SJSA1 (cell line): ENCODE results near the gene STAT5B. TPM values are rescaled to one million over a fixed set of nuclear protein-coding genes. Genes with fewer than 3 reads are reported as not detected.
"Not testable (repeated sequence)": the region's sequence is repeated elsewhere in the genome, so short reads cannot be mapped to it uniquely, and the experiment has no call there.

Experiments
- DNase-seq, 2 experiments: peaks; one replicate each; pipeline ENCODE4 v3.0.0-alpha.2; 2015 to 2020; ENCODE audit warnings: low spot score in 2 of 2, low read depth in 1 of 2
- H3K27ac ChIP-seq: fragments of 250-450 bp; sonication (Bioruptor Pico); 2 replicates; pipeline ENCODE4 v1.5.1; 2020; ENCODE audit warnings: mild to moderate bottlenecking, moderate library complexity
- H3K27me3 ChIP-seq: fragments of 250-450 bp; sonication (Bioruptor Pico); replicated peaks from 2 replicates; pipeline ENCODE4 v1.5.1; 2020; ENCODE audit warnings: mild to moderate bottlenecking, moderate library complexity
- H3K36me3 ChIP-seq: fragments of 250-450 bp; sonication (Bioruptor Pico); 2 replicates; pipeline ENCODE4 v1.5.1; 2020; ENCODE audit warnings: mild to moderate bottlenecking
- H3K4me1 ChIP-seq: fragments of 250-450 bp; sonication (Bioruptor Pico); replicated peaks from 2 replicates; pipeline ENCODE4 v1.6.1; 2021; ENCODE audit warnings: mild to moderate bottlenecking
- H3K4me3 ChIP-seq: fragments of 250-450 bp; sonication (Bioruptor Pico); 2 replicates; pipeline ENCODE4 v1.5.1; 2020; ENCODE audit warnings: mild to moderate bottlenecking
- H3K9me3 ChIP-seq: fragments of 250-450 bp; sonication (Bioruptor Pico); replicated peaks from 2 replicates; pipeline ENCODE4 v1.5.1; 2020; ENCODE audit warnings: mild to moderate bottlenecking
- total RNA-seq: library from RNA; depleted of rRNA; stranded (reverse); fragments of >200 nt; shearing (Covaris generic); gene quantifications from 2 replicates; pipeline ENCODE4 v1.2.3, GENCODE V29; 2014

Gene STAT5B
- total RNA-seq, 1 experiment from 2014 or later, result 36.0 TPM

DNA sequence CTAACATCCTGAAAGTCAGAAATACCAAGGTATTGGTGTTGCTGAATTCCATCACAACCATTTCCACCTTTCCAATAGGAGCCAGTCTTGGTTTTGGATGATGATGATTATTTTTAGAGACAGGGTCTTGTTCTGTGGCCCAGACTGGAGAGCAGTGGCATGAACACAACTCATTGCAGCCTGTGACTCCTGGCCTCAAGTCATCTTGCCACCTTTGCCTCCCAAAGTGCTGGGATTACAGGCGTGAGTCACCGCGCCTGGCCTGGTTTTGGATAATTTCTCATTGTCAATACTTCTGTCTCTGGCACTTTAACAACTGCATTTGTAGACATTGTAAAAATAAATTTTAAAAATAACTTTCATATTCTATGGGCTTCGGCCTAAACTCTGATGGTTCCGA, 22.6 kb downstream of the STAT5B start:
- H3K36me3 ChIP-seq, result no peaks in the 10 kb centered on the region
- no peak overlapping the region for H3K4me3 ChIP-seq
- no peaks in the 10 kb centered on the region for H3K9me3 ChIP-seq
- DNase-seq, result no peak
- H3K27ac ChIP-seq, result peak overlapping the region; percentile 84
- no peaks in the 10 kb centered on the region for H3K27me3 ChIP-seq
- H3K4me1 ChIP-seq, result peaks cover 81% of the 10 kb centered on the region

DNA sequence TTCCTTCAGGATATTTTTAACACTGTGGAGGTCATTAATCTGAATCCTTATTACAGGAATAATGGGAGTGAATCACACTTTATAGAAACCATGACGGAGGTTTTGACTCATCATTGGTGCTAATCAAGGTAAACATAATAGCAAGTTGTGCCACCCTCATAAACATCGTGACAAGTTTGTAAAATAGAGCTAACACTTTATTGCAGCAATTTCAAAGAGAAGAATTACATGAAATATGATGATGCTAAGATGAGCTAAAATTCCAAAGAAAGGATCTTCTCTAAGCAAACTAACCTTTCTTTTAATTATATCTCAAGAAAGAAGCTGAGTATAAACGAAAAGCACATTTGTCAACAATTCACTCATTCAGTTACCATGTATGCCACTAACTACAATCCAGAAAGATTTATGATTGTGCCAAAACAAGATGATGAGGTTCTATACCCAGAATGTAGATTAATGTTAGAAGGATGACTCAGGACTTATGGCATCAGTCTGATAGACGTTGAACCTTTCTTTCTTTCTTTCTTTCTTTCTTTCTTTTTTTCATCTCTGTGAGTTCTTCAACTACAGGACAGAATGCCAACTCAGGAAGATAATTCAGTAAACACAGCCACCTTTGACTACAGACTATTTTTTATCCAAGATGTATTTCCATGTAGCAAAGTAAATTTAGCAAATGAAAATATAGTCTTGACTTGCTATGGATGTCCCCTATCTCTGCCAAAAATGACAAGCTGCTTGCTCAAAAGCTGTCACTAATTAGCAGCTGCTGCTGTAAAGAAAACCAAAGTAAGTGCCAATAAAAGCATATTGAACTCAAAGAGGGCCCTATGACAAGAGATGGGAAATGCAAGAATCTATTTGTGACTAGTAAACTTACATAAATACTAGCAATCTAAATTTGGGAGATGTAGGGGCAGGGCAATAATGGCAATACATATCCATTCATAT, 23.3 kb downstream of the STAT5B start:
- Histone ChIP-seq H3K4me1 (peaks cover 78% of the 10 kb centered on the region), H3K36me3 (no peaks in the 10 kb centered on the region), H3K4me3 (no peak overlapping the region), H3K27me3 (no peaks in the 10 kb centered on the region), H3K27ac (peak overlapping the region; percentile 84), H3K9me3 (no peaks in the 10 kb centered on the region)
- peak in 1 of 2 experiments; percentile 55 for DNase-seq

DNA sequence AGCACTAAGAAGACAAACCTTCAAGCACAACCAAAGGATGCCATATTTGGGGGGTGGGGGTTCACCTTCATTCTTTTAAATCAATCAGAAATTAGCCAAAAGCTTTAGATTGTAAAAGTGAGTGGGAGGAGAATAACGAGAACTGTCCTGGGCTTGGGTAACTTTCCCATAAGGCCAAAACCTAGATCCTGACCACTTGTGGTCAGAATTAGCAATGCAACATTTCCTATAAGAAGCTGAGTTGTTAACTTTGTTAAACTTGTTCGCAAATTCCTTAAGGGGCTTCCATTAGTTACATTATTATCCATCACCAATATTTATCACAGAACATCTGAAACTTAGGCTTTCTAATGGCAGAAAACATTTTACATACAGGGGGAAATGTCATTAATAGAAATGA, 25.1 kb downstream of the STAT5B start:
- Histone ChIP-seq H3K27ac (no peak overlapping the region), H3K4me3 (no peak overlapping the region), H3K9me3 (0 out of 2 replicates have a peak, but pooled peaks cover 2% of the 10 kb centered on the region), H3K27me3 (no peaks in the 10 kb centered on the region), H3K36me3 (0 out of 2 replicates have a peak, but pooled peaks cover 2% of the 10 kb centered on the region), H3K4me1 (peaks cover 66% of the 10 kb centered on the region)
- DNase-seq, result no peak

DNA sequence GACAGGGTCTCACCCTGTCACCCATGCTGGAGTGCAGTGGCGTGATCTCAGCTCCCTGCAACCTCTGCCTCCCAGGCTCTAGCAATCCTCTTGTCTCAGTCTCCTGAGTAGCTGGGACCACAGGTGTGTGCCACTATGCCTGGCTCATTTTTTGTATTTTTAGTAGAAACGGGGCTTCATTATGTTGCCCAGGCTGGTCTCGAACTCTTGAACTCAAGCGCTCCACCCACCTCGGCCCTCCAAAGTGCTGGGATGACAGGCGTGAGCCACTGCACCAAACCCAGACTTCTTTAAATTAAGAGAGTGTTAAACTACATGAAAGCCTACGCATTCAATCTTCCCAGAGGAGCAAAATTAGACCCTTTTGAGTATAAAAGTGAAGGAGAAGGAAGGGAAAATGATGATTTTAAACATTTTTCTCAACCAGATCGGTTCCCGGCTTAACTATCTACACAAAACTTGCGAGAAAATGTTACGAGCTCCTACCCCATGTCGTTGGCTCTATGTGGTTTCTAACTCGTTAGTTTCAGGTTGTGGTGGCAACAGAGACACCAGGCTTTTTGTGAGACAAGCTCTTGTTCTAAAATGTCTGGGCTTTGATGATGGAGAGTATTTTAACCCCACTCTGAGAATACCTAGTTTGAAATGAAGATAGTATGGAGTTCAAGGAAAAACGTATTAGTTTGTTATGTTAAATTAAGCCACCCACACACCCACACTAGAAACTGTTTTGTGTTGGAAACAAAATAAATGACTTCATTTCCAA, 26.3 kb downstream of the STAT5B start:
- no peak overlapping the region for H3K4me3 ChIP-seq
- no peak overlapping the region for H3K27ac ChIP-seq
- 0 out of 2 replicates have a peak, but pooled peaks cover 2% of the 10 kb centered on the region for H3K36me3 ChIP-seq
- no peak for DNase-seq
- H3K27me3 ChIP-seq, result no peaks in the 10 kb centered on the region
- peaks cover 53% of the 10 kb centered on the region for H3K4me1 ChIP-seq
- H3K9me3 ChIP-seq, result 0 out of 2 replicates have a peak, but pooled peaks cover 2% of the 10 kb centered on the region

DNA sequence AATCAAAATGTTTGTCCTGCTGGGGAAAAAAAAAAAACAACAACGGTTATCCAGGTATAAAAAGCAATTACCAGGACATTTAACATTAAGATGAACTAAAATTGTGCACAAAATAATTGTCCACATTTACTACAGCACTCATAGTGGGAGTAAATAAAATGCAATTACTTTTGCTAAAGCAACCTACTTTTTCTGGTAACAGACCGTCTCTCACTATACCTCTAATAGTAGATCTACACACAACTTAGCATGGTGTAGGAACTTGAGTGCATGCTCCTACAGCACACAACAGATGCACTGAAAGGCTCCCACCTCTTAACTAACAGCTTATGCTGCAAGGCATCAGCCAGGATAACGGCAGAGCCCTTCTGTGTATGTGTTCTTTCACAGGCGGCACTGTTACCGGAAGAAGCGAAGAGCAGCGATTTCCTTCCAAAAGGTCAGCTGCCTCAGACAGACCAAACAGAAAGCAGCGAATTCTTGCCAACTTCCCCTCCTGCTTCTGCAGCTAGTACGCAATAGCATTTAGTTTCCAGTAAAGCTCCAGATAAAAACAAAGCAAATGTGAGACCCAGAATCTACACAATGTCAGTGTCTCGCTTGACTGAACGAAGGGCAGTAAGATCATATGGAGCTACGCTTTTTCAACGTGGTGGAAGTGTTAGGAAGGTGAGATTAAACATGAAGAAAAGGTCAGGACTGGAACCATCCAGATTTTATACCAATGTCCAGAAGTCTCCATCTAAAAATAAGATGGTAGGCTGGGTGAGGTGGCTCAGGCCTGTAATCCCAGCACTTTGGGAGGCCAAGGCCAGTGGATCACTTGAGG, 27.6 kb downstream of the STAT5B start:
- DNase-seq, result no peak
- H3K4me1 ChIP-seq, result peaks cover 42% of the 10 kb centered on the region
- no peak overlapping the region; the same call in 1 of the 2 replicates for H3K27ac ChIP-seq
- no peaks in the 10 kb centered on the region for H3K27me3 ChIP-seq
- H3K4me3 ChIP-seq, result no peak overlapping the region
- H3K9me3 ChIP-seq, result 0 out of 2 replicates have a peak, but pooled peaks cover 2% of the 10 kb centered on the region
- H3K36me3 ChIP-seq, result 0 out of 2 replicates have a peak, but pooled peaks cover 2% of the 10 kb centered on the region

DNA sequence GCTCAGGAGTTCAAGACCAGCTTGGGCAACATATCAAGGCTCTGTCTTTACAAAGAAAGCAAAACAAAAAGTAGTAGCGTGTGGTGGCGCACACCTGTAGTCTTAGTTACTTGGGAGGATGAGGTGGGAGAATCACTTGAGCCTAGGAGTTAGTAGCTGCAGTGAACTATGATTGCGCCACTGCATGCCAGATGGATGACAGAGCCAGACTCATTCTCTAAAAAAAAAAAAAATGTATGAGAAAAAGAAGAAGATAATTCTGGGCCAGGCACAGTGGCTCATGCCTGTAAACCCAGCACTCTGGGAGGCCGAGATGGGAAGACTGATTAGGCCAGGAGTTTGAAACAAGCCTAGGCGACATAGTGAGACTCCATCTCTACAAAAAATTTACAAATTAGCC, 28.5 kb downstream of the STAT5B start:
- DNase-seq, result peak in 1 of 2 experiments; percentile 47

DNA sequence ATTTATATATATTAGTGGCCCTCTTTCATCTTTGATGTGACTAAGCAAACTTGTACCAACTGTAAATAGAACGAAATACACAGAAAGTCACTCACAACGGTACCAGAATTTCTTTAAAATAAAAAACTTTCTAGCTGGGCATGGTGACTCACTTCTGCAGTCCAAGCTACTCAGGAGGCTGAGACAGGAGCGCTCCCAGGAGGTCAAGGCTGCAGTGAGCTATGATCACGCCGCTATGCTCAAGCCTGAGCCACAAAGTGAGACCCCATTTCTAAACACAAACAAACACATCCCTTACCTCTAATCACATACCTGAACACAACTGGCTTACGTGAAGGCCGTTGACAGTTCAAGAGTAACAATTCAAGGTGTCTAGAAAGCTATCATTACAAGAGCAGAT, 29.7 kb downstream of the STAT5B start:
- no peak overlapping the region for H3K4me3 ChIP-seq
- no peak for DNase-seq
- H3K27ac ChIP-seq, result peak overlapping the region; percentile 16; the same call in 1 of the 2 replicates

More for the DNA sequence above, 28.5 kb downstream of the STAT5B start:
- H3K4me1 ChIP-seq, result peaks cover 38% of the 10 kb centered on the region
- H3K27me3 ChIP-seq, result no peaks in the 10 kb centered on the region
- H3K9me3 ChIP-seq, result 0 out of 2 replicates have a peak, but pooled peaks cover 2% of the 10 kb centered on the region
- no peak overlapping the region for H3K4me3 ChIP-seq
- H3K36me3 ChIP-seq, result 0 out of 2 replicates have a peak, but pooled peaks cover 2% of the 10 kb centered on the region
- H3K27ac ChIP-seq, result no peak overlapping the region

DNA sequence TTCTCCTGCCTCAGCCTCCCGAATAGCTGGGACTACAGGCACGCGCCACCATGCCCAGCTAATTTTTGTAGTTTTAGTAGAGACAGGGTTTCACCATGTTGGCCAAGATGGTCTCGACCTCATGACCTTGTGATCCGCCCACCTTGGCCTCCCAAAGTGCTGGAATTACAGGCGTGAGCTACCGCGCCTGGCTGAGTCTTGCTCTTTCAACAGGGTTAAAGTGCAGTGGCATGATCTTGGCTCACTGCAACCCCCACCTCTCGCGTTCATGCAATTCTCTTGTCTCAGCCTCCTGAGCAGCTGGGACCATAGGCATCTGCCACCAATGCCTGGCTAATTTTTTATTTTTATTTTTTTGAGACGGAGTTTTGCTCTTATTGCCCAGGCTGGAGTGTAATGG, 31.0 kb downstream of the STAT5B start:
- not testable (repeated sequence) for H3K4me3 ChIP-seq, DNase-seq, H3K27ac ChIP-seq, H3K9me3 ChIP-seq, H3K36me3 ChIP-seq, H3K27me3 ChIP-seq
- H3K4me1 ChIP-seq, result peaks cover 21% of the 10 kb centered on the region

More for the DNA sequence above, 29.7 kb downstream of the STAT5B start:
- Histone ChIP-seq H3K27me3 (no peaks in the 10 kb centered on the region), H3K4me1 (peaks cover 27% of the 10 kb centered on the region), H3K9me3 (0 out of 2 replicates have a peak, but pooled peaks cover 2% of the 10 kb centered on the region), H3K36me3 (0 out of 2 replicates have a peak, but pooled peaks cover 2% of the 10 kb centered on the region)

DNA sequence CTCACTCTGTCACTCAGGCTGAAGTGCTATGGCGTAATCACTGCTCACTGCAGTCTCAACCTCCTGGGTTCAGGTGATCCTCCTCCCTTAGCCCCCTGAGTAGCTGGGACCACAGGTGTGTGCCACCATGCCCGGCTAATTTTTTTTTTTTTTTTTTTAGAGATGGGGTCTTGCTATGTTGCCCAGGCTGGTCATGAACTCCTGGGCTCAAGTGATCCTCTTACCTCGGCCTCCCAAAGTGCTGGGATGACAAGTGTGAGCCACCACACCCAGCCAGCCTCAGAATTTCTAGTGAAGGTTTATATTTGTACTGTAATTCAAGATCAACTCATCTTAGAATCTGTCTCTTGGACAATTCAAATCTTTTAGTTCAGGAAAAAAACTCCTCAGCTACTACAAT, 32.1 kb downstream of the STAT5B start:
- peaks cover 21% of the 10 kb centered on the region for H3K4me1 ChIP-seq
- H3K27ac ChIP-seq, DNase-seq, H3K4me3 ChIP-seq, H3K27me3 ChIP-seq, H3K9me3 ChIP-seq, H3K36me3 ChIP-seq: not testable (repeated sequence)

DNA sequence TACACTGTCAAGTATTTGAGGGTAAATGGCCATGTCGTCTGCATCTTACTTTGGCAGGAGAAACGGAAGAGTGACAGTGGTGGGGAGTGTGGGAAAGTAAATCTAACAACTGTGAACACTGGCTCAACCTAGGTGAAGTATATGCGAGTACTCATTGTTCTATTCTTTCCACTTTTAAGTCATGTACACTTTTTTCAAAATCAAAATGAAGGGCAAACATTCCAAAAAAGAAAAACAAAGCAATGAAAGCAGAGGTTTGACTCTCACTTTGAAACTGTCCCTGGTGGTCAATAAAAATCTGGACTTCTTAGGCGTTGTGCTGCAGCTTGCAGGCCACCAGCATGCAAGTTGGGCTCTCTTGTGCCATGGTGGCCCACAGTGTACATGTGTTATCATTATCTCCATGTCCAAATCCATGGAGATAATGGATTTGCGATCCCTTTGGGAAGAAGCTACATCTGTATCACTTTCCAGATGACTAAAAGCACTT, 32.7 kb downstream of the STAT5B start:
- Histone ChIP-seq H3K36me3 (0 out of 2 replicates have a peak, but pooled peaks cover 2% of the 10 kb centered on the region), H3K27me3 (no peaks in the 10 kb centered on the region)
- no peak for DNase-seq

DNA sequence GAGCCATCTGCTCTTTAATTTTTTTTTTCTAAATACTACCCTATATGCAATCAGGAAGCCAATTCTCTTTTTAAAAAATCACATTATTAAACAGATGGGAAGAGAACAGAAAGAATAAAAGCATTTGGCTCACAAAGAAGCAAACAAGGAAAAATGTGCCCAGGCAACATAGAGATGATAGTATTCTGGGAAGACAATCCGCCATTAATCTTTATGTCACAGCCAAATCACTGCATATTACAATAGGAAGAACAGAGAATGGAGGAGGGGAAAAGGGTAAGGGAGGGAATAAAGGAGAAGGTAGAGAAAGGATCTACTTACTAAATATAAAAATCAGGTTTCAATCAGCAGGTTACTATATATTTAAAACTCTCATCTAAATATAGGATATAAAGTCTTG, 34.3 kb downstream of the STAT5B start:
- Histone ChIP-seq H3K4me1 (peaks cover 12% of the 10 kb centered on the region), H3K27me3 (no peaks in the 10 kb centered on the region), H3K4me3 (no peak overlapping the region), H3K9me3 (no peaks in the 10 kb centered on the region), H3K27ac (no peak overlapping the region), H3K36me3 (no peaks in the 10 kb centered on the region)
- DNase-seq, result no peak

More for the DNA sequence above, 32.7 kb downstream of the STAT5B start:
- Histone ChIP-seq H3K4me1 (peaks cover 15% of the 10 kb centered on the region), H3K4me3 (no peak overlapping the region), H3K27ac (no peak overlapping the region), H3K9me3 (0 out of 2 replicates have a peak, but pooled peaks cover 2% of the 10 kb centered on the region)

DNA sequence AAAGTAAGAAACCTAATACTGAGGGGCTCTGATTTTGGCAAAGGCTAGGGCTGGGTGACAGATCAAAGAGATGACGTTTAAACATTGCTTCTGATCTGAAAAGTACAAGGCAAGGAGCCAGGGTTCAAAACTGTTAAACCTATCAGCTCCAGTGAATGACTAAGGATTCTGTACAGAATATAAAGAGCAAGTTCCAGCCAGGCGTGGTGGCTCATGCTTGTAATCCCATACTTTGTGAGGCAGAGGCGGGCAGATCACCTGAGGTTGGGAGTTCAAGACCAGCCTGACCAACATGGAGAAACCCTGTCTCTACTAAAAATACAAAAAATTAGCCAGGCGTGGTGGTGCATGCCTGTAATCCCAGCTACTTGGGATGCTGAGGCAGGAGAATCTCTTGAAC, 35.3 kb downstream of the STAT5B start:
- not testable (repeated sequence) for H3K4me1 ChIP-seq, H3K27me3 ChIP-seq, H3K27ac ChIP-seq, DNase-seq, H3K9me3 ChIP-seq, H3K4me3 ChIP-seq, H3K36me3 ChIP-seq

DNA sequence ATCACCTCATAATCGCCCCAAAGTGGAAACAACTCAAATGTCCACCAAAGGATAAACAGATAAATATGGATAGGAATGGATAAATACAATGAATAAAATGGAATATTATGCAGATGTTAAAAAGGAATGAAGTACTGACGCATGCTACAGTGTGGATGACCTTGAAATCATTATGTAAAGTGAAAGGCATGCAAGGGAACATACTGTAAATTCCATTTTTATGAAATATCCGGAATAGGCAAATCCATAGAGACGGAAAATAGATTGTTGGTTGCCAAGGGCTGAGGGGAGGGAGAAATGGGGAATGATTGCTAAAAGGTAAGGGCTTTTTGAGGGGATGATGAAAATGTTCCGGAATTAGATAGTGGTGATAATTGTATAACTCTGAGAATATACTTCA, 36.0 kb downstream of the STAT5B start:
- DNase-seq, result no peak
- H3K27ac ChIP-seq, result no peak overlapping the region
- no peaks in the 10 kb centered on the region for H3K27me3 ChIP-seq
- no peaks in the 10 kb centered on the region for H3K9me3 ChIP-seq
- no peaks in the 10 kb centered on the region for H3K36me3 ChIP-seq
- no peak overlapping the region for H3K4me3 ChIP-seq
- H3K4me1 ChIP-seq, result peaks cover 6% of the 10 kb centered on the region
